Measurements from ENCODE around the gene BTG1. TPM values are rescaled to one million over a fixed set of nuclear protein-coding genes. Genes with fewer than 3 reads are reported as not detected.

The BTG1 gene
- total RNA-seq, 1 donor from 2014 or later = 22.8 TPM

DNA sequence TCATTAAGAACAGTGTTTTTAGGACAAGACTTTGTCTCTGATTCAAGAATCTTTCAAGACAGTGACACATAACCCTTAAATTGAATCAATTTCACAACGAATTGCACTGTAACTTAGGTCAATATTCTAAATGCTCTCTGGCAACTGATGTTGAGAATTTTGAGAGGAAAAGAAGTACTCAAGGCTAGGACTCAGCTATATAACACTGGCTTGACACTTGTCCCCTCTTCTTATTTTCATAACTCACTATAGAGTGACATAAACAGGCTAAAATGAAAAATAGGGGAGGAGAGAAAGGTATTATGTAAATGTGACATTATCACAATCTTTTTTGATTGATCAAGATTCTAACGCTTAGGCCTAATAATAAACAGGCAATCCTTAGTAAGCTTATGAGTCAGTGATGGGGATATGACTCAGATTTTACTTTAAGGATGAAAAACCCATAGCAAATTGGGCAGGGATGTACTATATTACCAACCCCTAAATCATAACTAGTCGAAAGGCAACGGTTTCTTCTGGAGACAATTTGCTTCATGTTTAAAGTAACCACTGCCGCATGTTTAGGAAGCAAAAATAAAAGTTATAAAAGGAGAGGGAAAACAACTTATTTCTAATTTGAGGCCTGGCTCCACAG lies 10.9 kb downstream of the BTG1 start:
- no peak for DNase-seq (ENCODE audit: low read depth)
- TF ChIP-seq, protein P1, sequence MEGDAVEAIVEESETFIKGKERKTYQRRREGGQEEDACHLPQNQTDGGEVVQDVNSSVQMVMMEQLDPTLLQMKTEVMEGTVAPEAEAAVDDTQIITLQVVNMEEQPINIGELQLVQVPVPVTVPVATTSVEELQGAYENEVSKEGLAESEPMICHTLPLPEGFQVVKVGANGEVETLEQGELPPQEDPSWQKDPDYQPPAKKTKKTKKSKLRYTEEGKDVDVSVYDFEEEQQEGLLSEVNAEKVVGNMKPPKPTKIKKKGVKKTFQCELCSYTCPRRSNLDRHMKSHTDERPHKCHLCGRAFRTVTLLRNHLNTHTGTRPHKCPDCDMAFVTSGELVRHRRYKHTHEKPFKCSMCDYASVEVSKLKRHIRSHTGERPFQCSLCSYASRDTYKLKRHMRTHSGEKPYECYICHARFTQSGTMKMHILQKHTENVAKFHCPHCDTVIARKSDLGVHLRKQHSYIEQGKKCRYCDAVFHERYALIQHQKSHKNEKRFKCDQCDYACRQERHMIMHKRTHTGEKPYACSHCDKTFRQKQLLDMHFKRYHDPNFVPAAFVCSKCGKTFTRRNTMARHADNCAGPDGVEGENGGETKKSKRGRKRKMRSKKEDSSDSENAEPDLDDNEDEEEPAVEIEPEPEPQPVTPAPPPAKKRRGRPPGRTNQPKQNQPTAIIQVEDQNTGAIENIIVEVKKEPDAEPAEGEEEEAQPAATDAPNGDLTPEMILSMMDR (conservative IDR thresholded peaks at IDR 0.05; ENCODE audit: low read depth, low read length) = no peak
- no peak overlapping the region for H3K4me3 ChIP-seq (ENCODE audit: low read depth, low read length)

DNA sequence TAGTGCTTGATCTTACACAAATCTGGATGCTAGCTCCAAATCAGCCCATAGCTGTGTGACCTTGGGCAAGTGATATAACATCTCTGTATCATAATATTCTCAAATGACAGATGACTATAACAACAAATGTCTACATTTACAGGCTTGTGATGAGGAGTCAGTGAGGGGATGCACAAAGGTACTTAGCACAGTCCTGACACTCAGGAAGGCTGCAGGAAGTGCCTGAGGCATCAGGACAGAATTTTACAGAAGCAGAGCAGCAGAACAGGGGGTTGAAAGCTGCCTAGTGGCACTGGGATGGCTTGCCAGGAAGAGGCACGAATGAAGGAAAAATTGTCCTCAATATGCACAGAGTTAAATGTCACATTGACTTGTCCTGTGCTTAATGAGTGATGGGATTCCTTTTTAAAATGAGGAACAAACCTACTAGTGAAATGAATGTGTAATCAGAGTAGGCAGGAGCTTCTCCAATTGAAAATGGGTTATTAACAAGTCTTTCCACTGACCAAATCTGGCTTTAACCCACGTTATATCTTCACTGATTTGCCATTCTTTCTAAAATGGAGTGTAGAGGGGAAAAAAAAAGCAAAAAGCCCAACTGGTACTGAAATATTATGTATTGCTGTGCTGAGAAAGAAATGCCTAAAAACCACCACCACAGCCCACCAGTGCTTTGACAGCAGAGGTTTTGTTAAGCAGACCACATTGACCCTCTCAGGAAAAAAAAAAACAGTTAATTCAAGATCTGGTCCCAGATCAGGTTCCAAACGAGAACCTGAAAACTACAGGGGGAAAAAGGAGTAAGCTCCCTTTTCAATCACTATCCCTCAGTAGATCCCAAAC lies 11.6 kb downstream of the BTG1 start:
- TF ChIP-seq, protein P1 (conservative IDR thresholded peaks at IDR 0.05; ENCODE audit: low read depth, low read length) = no peak
- no peak for DNase-seq (ENCODE audit: low read depth)
- no peak overlapping the region for H3K4me3 ChIP-seq (ENCODE audit: low read depth, low read length)

DNA sequence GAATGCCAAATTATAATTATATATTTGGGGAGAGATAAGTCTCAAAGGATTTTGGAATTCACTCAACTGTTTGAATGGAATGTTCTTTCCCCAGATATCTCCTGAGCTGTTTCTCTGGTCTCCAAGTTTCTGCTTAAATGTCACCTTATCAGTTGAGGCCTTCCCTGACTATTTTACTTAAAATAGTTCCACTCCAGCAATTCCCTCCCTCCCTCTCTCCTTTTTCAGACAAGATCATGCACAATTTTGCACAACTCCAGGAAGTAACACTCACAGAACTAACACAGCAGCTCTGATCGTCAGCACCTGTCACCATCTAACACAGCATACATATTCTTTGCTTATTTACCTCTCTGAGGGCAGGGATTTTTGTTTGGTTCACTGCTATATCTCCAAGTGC lies 12.5 kb downstream of the BTG1 start:
- no peak for DNase-seq (ENCODE audit: low read depth)
- TF ChIP-seq, protein P1 (conservative IDR thresholded peaks at IDR 0.05; ENCODE audit: low read depth, low read length) = no peak
- no peak overlapping the region for H3K4me3 ChIP-seq (ENCODE audit: low read depth, low read length)

DNA sequence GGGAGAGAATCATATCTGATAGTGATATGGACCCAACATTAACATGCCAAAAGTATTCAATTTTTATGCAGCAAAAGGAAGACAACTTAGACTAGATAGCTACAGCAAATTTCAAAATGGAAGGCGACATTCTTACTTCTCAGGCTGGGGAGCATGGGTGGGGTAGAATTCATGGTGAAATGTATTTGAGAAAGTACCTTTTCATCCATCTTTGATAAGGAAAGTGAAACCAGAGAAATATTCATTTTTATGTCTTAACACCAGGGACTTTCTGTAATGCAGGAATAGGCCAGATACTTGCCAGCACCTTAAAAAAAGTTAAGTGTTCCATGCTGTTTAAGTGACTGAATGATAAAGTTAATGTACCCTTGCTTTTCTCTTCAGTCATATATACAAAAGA lies 13.4 kb downstream of the BTG1 start:
- DNase-seq (ENCODE audit: low read depth) = no peak
- TF ChIP-seq, protein P1 (conservative IDR thresholded peaks at IDR 0.05; ENCODE audit: low read depth, low read length) = no peak
- H3K4me3 ChIP-seq (ENCODE audit: low read depth, low read length) = no peak overlapping the region

DNA sequence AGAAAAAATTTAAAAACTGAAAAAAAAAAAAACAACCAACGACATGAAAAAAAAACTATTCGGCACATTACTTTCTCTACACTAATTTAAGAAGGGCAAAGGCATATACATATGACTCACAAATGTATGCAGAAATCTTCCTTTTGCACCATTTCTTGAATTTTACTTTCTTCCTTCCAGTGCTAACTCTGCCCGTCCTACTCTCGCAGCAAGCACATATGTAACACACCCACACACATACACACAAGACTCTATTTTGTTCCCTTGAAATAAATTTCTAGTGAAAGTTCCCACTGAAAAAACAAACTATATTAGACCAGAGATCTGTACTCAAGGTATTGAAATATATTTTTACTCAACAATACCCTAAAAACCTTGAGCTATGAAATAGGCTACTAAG lies 14.6 kb downstream of the BTG1 start:
- H3K4me3 ChIP-seq (ENCODE audit: low read depth, low read length) = no peak overlapping the region
- TF ChIP-seq, protein P1 (conservative IDR thresholded peaks at IDR 0.05; ENCODE audit: low read depth, low read length) = no peak
- no peak for DNase-seq (ENCODE audit: low read depth)

DNA sequence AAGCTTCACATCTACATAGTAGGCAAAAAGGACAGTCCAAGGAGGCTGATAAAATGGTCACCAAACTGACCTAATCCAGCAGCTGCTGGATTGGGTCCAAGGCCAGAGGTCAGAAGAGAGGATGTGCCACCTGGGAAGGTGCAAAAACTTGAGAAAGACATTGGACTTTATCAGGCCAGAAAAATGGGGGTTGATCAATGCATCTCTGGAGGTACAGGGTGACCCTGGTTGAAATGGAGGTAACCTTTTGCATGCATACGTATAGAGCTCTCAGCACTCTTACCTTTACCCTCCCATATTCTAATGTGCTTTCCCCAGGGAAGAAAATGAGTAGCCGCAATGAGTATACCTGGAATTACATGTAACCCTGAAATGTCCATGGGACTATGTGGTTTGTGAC lies 16.0 kb downstream of the BTG1 start:
- TF ChIP-seq, protein P1 (conservative IDR thresholded peaks at IDR 0.05; ENCODE audit: low read depth, low read length) = no peak
- no peak overlapping the region for H3K4me3 ChIP-seq (ENCODE audit: low read depth, low read length)

More for the DNA sequence above, 16.0 kb downstream of the BTG1 start:
- DNase-seq (ENCODE audit: low read depth) = no peak
